Measurements from ENCODE around the gene ZBTB9. TPM values are rescaled to one million over a fixed set of nuclear protein-coding genes. Genes with fewer than 3 reads are reported as not detected.

Gene ZBTB9
- 4.7 and 11.2 TPM in 2 replicates for total RNA-seq (2014; rRNA removed; shearing (Covaris generic))

- DNase-seq (ENCODE audit: low spot score), result peak; percentile 97
Measured at GRCh38 chr6:33454009-33454946, at the start of gene ZBTB9. Gene ZBTB9, plus strand, starts transcription at chr6:33454576. Its CDS starts 525 bp downstream, at chr6:33455101.

- no peak for DNase-seq (ENCODE audit: low spot score)
Measured at GRCh38 chr6:33404884-33405283, 49.5 kb upstream of the ZBTB9 start.

- no peak for DNase-seq (ENCODE audit: low spot score)
Measured at GRCh38 chr6:33405386-33405940, 48.9 kb upstream of the ZBTB9 start.

GRCh38 chr6:33406126-33406525, 48.2 kb upstream of the ZBTB9 start:
- DNase-seq (ENCODE audit: low spot score), result no peak

- peak; percentile 40 for DNase-seq (ENCODE audit: low spot score)
Measured at GRCh38 chr6:33407132-33407718, 47.2 kb upstream of the ZBTB9 start.

GRCh38 chr6:33410050-33410710, 44.2 kb upstream of the ZBTB9 start:
- peak; percentile 97 for DNase-seq (ENCODE audit: low spot score)

GRCh38 chr6:33410711-33411631, 43.4 kb upstream of the ZBTB9 start, which contains the start of gene PHF1:
Gene PHF1, plus strand, starts transcription at chr6:33411014. Its CDS starts 1,250 bp downstream, at chr6:33412264.
- no peak for DNase-seq (ENCODE audit: low spot score)

GRCh38 chr6:33411632-33412005, 42.8 kb upstream of the ZBTB9 start:
- no peak for DNase-seq (ENCODE audit: low spot score)

GRCh38 chr6:33412140-33413009, 42.0 kb upstream of the ZBTB9 start:
- DNase-seq (ENCODE audit: low spot score), result no peak

- DNase-seq (ENCODE audit: low spot score), result no peak
Measured at GRCh38 chr6:33413241-33414120, 40.9 kb upstream of the ZBTB9 start.

GRCh38 chr6:33414592-33415271, 39.6 kb upstream of the ZBTB9 start:
- DNase-seq (ENCODE audit: low spot score), result no peak

- DNase-seq (ENCODE audit: low spot score), result no peak
Measured at GRCh38 chr6:33415831-33416230, 38.5 kb upstream of the ZBTB9 start.

GRCh38 chr6:33416386-33417127, 37.8 kb upstream of the ZBTB9 start:
- no peak for DNase-seq (ENCODE audit: low spot score)

GRCh38 chr6:33417128-33417902, 37.1 kb upstream of the ZBTB9 start:
- DNase-seq (ENCODE audit: low spot score), result peak; percentile 19

GRCh38 chr6:33417903-33418689, 36.3 kb upstream of the ZBTB9 start, which contains the start of gene CUTA:
Gene CUTA, minus strand, starts transcription at chr6:33418107. Its CDS starts 107 bp downstream, at chr6:33418000.
- DNase-seq (ENCODE audit: low spot score), result peak; percentile 99

Data from HT-29 (cell line).